ENCODE measurements around the gene KMT2B.

The KMT2B gene

DNA sequence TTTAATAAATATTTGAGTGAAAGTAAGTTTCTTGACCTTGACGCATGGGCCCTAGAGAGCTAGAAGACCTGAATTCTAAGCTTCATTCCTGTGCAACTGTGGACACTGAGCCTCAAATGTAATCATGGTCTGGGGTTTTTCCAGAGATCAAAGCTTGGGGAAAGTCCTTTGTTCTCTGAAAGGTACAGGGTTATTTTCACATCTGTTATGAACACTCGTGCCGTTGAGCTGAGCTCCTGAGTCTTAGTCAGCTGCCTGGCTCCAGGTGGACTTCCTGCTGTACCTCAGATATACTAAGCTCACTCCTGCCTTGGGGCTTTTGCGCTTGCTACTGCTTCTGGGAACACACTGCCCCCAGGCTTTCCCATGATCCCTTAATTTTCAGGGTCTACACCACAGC lies 21.0 kb upstream of the KMT2B start:
- TF ChIP-seq, protein P1, sequence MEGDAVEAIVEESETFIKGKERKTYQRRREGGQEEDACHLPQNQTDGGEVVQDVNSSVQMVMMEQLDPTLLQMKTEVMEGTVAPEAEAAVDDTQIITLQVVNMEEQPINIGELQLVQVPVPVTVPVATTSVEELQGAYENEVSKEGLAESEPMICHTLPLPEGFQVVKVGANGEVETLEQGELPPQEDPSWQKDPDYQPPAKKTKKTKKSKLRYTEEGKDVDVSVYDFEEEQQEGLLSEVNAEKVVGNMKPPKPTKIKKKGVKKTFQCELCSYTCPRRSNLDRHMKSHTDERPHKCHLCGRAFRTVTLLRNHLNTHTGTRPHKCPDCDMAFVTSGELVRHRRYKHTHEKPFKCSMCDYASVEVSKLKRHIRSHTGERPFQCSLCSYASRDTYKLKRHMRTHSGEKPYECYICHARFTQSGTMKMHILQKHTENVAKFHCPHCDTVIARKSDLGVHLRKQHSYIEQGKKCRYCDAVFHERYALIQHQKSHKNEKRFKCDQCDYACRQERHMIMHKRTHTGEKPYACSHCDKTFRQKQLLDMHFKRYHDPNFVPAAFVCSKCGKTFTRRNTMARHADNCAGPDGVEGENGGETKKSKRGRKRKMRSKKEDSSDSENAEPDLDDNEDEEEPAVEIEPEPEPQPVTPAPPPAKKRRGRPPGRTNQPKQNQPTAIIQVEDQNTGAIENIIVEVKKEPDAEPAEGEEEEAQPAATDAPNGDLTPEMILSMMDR (IDR thresholded peaks at IDR 0.05; ENCODE audit: extremely low read depth, missing control alignments), result no peak
- peak; percentile 72 for DNase-seq (ENCODE audit: low spot score)

- peak; percentile 93 for DNase-seq (ENCODE audit: low spot score)
- TF ChIP-seq, protein P1 (IDR thresholded peaks at IDR 0.05; ENCODE audit: extremely low read depth, missing control alignments), result no peak
These were observed 15.4 kb upstream of the KMT2B start for GRCh38 chr19:35702223-35703012.

- no peak for DNase-seq (ENCODE audit: low spot score)
- TF ChIP-seq, protein P1 (IDR thresholded peaks at IDR 0.05; ENCODE audit: extremely low read depth, missing control alignments), result no peak
These were observed 14.5 kb upstream of the KMT2B start for GRCh38 chr19:35703343-35703742.

- peak; percentile 41 for DNase-seq (ENCODE audit: low spot score)
- TF ChIP-seq, protein P1 (IDR thresholded peaks at IDR 0.05; ENCODE audit: extremely low read depth, missing control alignments), result no peak
These were observed 13.6 kb upstream of the KMT2B start, which contains the start of gene ZBTB32 for GRCh38 chr19:35704218-35704617. Gene ZBTB32 (plus strand): TSS chr19:35704558. CDS start chr19:35714627, 10,069 bp downstream.

GRCh38 chr19:35708391-35708790 lies 9.4 kb upstream of the KMT2B start:
- TF ChIP-seq, protein P1 (IDR thresholded peaks at IDR 0.05; ENCODE audit: extremely low read depth, missing control alignments), result no peak
- no peak for DNase-seq (ENCODE audit: low spot score)

GRCh38 chr19:35710784-35711723 lies 6.7 kb upstream of the KMT2B start:
- DNase-seq (ENCODE audit: low spot score), result peak; percentile 71
- TF ChIP-seq, protein P1 (IDR thresholded peaks at IDR 0.05; ENCODE audit: extremely low read depth, missing control alignments), result no peak
